DND-41 (cell line): ENCODE measurements around the gene AATF.

Experiments used
- ATAC-seq: fragments of 200-7000 bp; cut with Tn5 transposase; 3 replicates; pipeline ENCODE4 v1.9.1; 2021; ENCODE audit warnings: low read depth; ENCODE audit not compliant: insufficient read depth
- DNase-seq: peaks from one replicate; pipeline ENCODE4 v3.0.0-alpha.2; 2020
- H2AFZ ChIP-seq: 2 replicates; pipeline ENCODE4 v1.6.0; 2012; ENCODE audit warnings: low read depth, low read length
- H3K27ac ChIP-seq: 2 replicates; pipeline ENCODE4 v1.5.1; 2012; ENCODE audit warnings: low read length, inconsistent platforms
- H3K27me3 ChIP-seq: fragments of 200-600 bp; sonication (generic); 2 replicates; pipeline ENCODE4 v1.6.0; 2012; ENCODE audit warnings: low read length, mild to moderate bottlenecking, inconsistent platforms; ENCODE audit not compliant: insufficient read depth, poor library complexity
- H3K36me3 ChIP-seq: 2 replicates; pipeline ENCODE4 v1.5.1; 2012; ENCODE audit warnings: low read length, inconsistent platforms; ENCODE audit not compliant: insufficient read depth
- H3K4me1 ChIP-seq: 2 replicates; pipeline ENCODE4 v1.5.1; 2012; ENCODE audit warnings: mild to moderate bottlenecking, low read length; ENCODE audit not compliant: insufficient read depth
- H3K4me2 ChIP-seq: 2 replicates; pipeline ENCODE4 v1.6.0; 2012; ENCODE audit warnings: mild to moderate bottlenecking, moderate library complexity, low read length, inconsistent platforms; ENCODE audit not compliant: insufficient read depth
- H3K4me3 ChIP-seq, 2 experiments: fragments of 200-600 bp in 1 of 2; shearing (Covaris generic) in 1 of 2; 2 replicates each; pipeline ENCODE4 v1.5.1; 2012 to 2016; ENCODE audit warnings: inconsistent platforms in 2 of 2, low read length in 2 of 2, mild to moderate bottlenecking in 2 of 2, low read depth in 1 of 2, moderate library complexity in 1 of 2
- H3K79me2 ChIP-seq: 2 replicates; pipeline ENCODE4 v1.6.0; 2012; ENCODE audit warnings: low read length, inconsistent platforms; ENCODE audit not compliant: insufficient read depth
- H3K9ac ChIP-seq: 2 replicates; pipeline ENCODE4 v1.6.0; 2012; ENCODE audit warnings: low read depth, mild to moderate bottlenecking, inconsistent platforms, low read length, moderate library complexity
- H3K9me3 ChIP-seq: 2 replicates; pipeline ENCODE4 v1.5.1; 2012; ENCODE audit warnings: low read length, moderate library complexity, mild to moderate bottlenecking, inconsistent platforms; ENCODE audit not compliant: insufficient read depth, severe bottlenecking
- H4K20me1 ChIP-seq: 2 replicates; pipeline ENCODE4 v1.6.0; 2012; ENCODE audit warnings: low read length; ENCODE audit not compliant: insufficient read depth
- CTCF ChIP-seq: IDR thresholded peaks from 2 replicates; pipeline ENCODE4 v1.5.1; 2012; ENCODE audit warnings: borderline replicate concordance, low read length, moderate library complexity, mild to moderate bottlenecking; ENCODE audit not compliant: poor library complexity, severe bottlenecking; ENCODE audit errors: extremely low read depth
- EZH2 ChIP-seq: IDR thresholded peaks from 3 replicates; pipeline ENCODE4 v1.6.1; 2012; ENCODE audit warnings: borderline replicate concordance, low read depth, mild to moderate bottlenecking, moderate library complexity, low read length, inconsistent platforms; ENCODE audit not compliant: severe bottlenecking

The AATF gene

GRCh38 chr17:37037590-37038155 is 88.9 kb downstream of the AATF start:
- Histone ChIP-seq H3K27me3 (no peaks in the 10 kb centered on the region), H3K9ac (no peak overlapping the region), H2AFZ (no peak overlapping the region), H3K36me3 (peaks cover 45% of the 10 kb centered on the region), H3K4me1 (peaks cover 7% of the 10 kb centered on the region), H3K4me2 (no peak overlapping the region), H3K79me2 (no peaks in the 10 kb centered on the region), H3K9me3 (no peaks in the 10 kb centered on the region), H4K20me1 (no peaks in the 10 kb centered on the region), H3K4me3 (no peak overlapping the region), H3K27ac (no peak overlapping the region)
- no peak for TF ChIP-seq CTCF
- TF ChIP-seq EZH2, result no peak
- ATAC-seq, result no peak
- no peak for DNase-seq

- no peak overlapping the region for H3K9ac ChIP-seq
- H2AFZ ChIP-seq, result no peak overlapping the region
- no peak overlapping the region for H3K27ac ChIP-seq
These were observed 90.5 kb downstream of the AATF start for GRCh38 chr17:37039269-37039668.

GRCh38 chr17:37041932-37042331 is 93.2 kb downstream of the AATF start:
- H3K27ac ChIP-seq, result no peak overlapping the region
- H4K20me1 ChIP-seq, result no peaks in the 10 kb centered on the region
- H3K4me3 ChIP-seq, result no peak overlapping the region
- no peak for ATAC-seq
- H2AFZ ChIP-seq, result no peak overlapping the region
- H3K27me3 ChIP-seq, result no peaks in the 10 kb centered on the region
- no peak overlapping the region for H3K9ac ChIP-seq
- H3K4me2 ChIP-seq, result no peak overlapping the region
- TF ChIP-seq EZH2, result no peak
- no peak for TF ChIP-seq CTCF
- no peaks in the 10 kb centered on the region for H3K9me3 ChIP-seq
- peaks cover 40% of the 10 kb centered on the region; the same call in 1 of the 2 replicates for H3K36me3 ChIP-seq
- H3K4me1 ChIP-seq, result peaks cover 21% of the 10 kb centered on the region
- no peak for DNase-seq
- no peaks in the 10 kb centered on the region for H3K79me2 ChIP-seq

More at GRCh38 chr17:37039269-37039668, 90.5 kb downstream of the AATF start:
- no peaks in the 10 kb centered on the region for H3K9me3 ChIP-seq
- no peak for DNase-seq
- no peaks in the 10 kb centered on the region for H3K27me3 ChIP-seq
- no peak for ATAC-seq
- H4K20me1 ChIP-seq, result no peaks in the 10 kb centered on the region
- no peak overlapping the region for H3K4me3 ChIP-seq
- H3K79me2 ChIP-seq, result no peaks in the 10 kb centered on the region
- H3K4me1 ChIP-seq, result peaks cover 21% of the 10 kb centered on the region
- peaks cover 30% of the 10 kb centered on the region; the same call in 1 of the 2 replicates for H3K36me3 ChIP-seq
- TF ChIP-seq CTCF (no peak), EZH2 (no peak)
- H3K4me2 ChIP-seq, result no peak overlapping the region
